CD4-positive, alpha-beta T cell treated with Interleukin-17A for 4 hours (primary cell): ENCODE results near the gene DIAPH1.

Experiments used
- DNase-seq: peaks from one replicate; pipeline ENCODE4 v3.0.0-alpha.2; 2020; ENCODE audit warnings: mixed read lengths

The DIAPH1 gene

GRCh38 chr5:141609044-141609443 is 9.8 kb downstream of the DIAPH1 start:
- DNase-seq, result no peak

- no peak for DNase-seq
These were observed 10.2 kb downstream of the DIAPH1 start for GRCh38 chr5:141608557-141608956.

GRCh38 chr5:141608046-141608445 is 10.8 kb downstream of the DIAPH1 start:
- DNase-seq, result no peak

GRCh38 chr5:141605523-141606277 is 13.1 kb downstream of the DIAPH1 start:
- peak; percentile 75 for DNase-seq

- DNase-seq, result peak; percentile 41
These were observed 14.7 kb downstream of the DIAPH1 start for GRCh38 chr5:141603923-141604717.

GRCh38 chr5:141602606-141603005 is 16.2 kb downstream of the DIAPH1 start:
- DNase-seq, result no peak

- no peak for DNase-seq
These were observed 20.1 kb downstream of the DIAPH1 start for GRCh38 chr5:141598391-141599345.

GRCh38 chr5:141597814-141598213 is 21.0 kb downstream of the DIAPH1 start:
- DNase-seq, result no peak

GRCh38 chr5:141597394-141597793 is 21.4 kb downstream of the DIAPH1 start:
- no peak for DNase-seq

GRCh38 chr5:141596867-141597266 is 21.9 kb downstream of the DIAPH1 start:
- DNase-seq, result no peak

- DNase-seq, result no peak
These were observed 28.7 kb downstream of the DIAPH1 start for GRCh38 chr5:141590127-141590526.

GRCh38 chr5:141586246-141586645 is 32.6 kb downstream of the DIAPH1 start:
- no peak for DNase-seq

GRCh38 chr5:141585594-141585993 is 33.2 kb downstream of the DIAPH1 start:
- DNase-seq, result no peak

GRCh38 chr5:141574122-141574510 is 44.7 kb downstream of the DIAPH1 start:
- DNase-seq, result no peak

GRCh38 chr5:141573489-141574121 is 45.2 kb downstream of the DIAPH1 start:
- no peak for DNase-seq

- DNase-seq, result no peak
These were observed 48.1 kb downstream of the DIAPH1 start for GRCh38 chr5:141570655-141571054.

GRCh38 chr5:141567513-141568117 is 51.2 kb downstream of the DIAPH1 start:
- DNase-seq, result no peak

GRCh38 chr5:141565826-141566570 is 52.8 kb downstream of the DIAPH1 start:
- no peak for DNase-seq

- peak; percentile 69 for DNase-seq
These were observed 54.5 kb downstream of the DIAPH1 start for GRCh38 chr5:141564216-141564692.

- no peak for DNase-seq
These were observed 57.9 kb downstream of the DIAPH1 start for GRCh38 chr5:141560725-141561483.
